ENCODE results near the gene SPATA45.

SPATA45 gene

DNA sequence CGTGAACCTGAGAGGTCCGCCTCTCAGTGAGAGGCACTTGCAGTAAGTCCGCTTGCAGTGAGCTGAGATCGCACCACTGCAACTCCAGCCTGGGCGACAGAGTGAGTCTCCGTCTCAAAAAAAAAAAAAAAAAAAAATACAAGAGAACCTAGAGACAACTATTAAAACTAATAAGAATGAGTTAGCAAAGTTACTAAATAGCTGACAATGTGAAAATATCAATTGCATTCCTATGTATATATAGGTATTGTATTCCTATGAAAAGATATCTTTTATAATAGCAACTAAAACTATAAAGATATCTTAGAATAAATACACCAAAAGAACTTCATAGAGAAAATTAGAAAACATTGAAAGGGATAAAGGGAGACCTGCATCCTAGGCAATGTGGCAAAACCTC lies 31.0 kb upstream of the SPATA45 start:
- Histone ChIP-seq H3K4me3 (IDR thresholded peaks at IDR 0.05; ENCODE audit: insufficient read depth, low read depth, low read length) (no peak overlapping the region), H3K27me3 (ENCODE audit: insufficient read depth, low read depth) (no peaks in the 10 kb centered on the region), H2AFZ (ENCODE audit: low read depth) (no peak overlapping the region), H3K27ac (no peak overlapping the region), H4K20me1 (ENCODE audit: insufficient read depth) (no peaks in the 10 kb centered on the region), H3K4me2 (no peak overlapping the region), H3K9ac (no peak overlapping the region), H3K79me2 (ENCODE audit: insufficient read depth, low read depth) (no peaks in the 10 kb centered on the region), H3K4me1 (ENCODE audit: low read depth, poor library complexity, severe bottlenecking) (no peaks in the 10 kb centered on the region), H3K36me3 (ENCODE audit: insufficient read depth) (peaks cover 6% of the 10 kb centered on the region; the same call in 1 of the 2 replicates)
- TF ChIP-seq, protein P1, sequence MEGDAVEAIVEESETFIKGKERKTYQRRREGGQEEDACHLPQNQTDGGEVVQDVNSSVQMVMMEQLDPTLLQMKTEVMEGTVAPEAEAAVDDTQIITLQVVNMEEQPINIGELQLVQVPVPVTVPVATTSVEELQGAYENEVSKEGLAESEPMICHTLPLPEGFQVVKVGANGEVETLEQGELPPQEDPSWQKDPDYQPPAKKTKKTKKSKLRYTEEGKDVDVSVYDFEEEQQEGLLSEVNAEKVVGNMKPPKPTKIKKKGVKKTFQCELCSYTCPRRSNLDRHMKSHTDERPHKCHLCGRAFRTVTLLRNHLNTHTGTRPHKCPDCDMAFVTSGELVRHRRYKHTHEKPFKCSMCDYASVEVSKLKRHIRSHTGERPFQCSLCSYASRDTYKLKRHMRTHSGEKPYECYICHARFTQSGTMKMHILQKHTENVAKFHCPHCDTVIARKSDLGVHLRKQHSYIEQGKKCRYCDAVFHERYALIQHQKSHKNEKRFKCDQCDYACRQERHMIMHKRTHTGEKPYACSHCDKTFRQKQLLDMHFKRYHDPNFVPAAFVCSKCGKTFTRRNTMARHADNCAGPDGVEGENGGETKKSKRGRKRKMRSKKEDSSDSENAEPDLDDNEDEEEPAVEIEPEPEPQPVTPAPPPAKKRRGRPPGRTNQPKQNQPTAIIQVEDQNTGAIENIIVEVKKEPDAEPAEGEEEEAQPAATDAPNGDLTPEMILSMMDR (conservative IDR thresholded peaks at IDR 0.05; ENCODE audit: low read depth, low read length) = no peak

DNA sequence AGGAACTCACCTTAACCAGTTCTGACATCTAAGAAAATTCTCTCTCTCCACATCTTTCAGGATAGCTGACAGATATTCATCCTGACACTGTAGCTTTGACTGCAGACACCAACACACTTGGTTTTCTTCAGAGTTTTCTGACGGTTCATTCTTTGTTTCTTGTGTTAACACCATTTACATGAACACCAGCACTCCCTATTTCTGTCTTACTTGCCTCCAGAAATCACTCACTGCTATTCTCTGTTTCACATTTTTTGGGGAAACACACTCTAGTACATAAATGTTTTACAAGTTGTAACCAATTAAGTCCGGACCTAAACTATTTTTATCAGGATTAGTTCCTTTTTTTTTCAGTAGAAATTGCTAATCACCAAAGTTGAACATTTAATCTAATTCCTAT lies 26.1 kb upstream of the SPATA45 start:
- H2AFZ ChIP-seq (ENCODE audit: low read depth) = no peak overlapping the region
- no peaks in the 10 kb centered on the region for H3K79me2 ChIP-seq (ENCODE audit: insufficient read depth, low read depth)
- no peak overlapping the region for H3K4me2 ChIP-seq
- H3K36me3 ChIP-seq (ENCODE audit: insufficient read depth) = peaks cover 4% of the 10 kb centered on the region; the same call in 1 of the 2 replicates
- no peak overlapping the region for H3K9ac ChIP-seq
- no peaks in the 10 kb centered on the region for H3K27me3 ChIP-seq (ENCODE audit: insufficient read depth, low read depth)
- H4K20me1 ChIP-seq (ENCODE audit: insufficient read depth) = no peaks in the 10 kb centered on the region
- TF ChIP-seq, protein P1 (conservative IDR thresholded peaks at IDR 0.05; ENCODE audit: low read depth, low read length) = no peak
- H3K4me3 ChIP-seq (IDR thresholded peaks at IDR 0.05; ENCODE audit: insufficient read depth, low read depth, low read length) = no peak overlapping the region
- no peaks in the 10 kb centered on the region for H3K4me1 ChIP-seq (ENCODE audit: low read depth, poor library complexity, severe bottlenecking)
- no peak overlapping the region for H3K27ac ChIP-seq

DNA sequence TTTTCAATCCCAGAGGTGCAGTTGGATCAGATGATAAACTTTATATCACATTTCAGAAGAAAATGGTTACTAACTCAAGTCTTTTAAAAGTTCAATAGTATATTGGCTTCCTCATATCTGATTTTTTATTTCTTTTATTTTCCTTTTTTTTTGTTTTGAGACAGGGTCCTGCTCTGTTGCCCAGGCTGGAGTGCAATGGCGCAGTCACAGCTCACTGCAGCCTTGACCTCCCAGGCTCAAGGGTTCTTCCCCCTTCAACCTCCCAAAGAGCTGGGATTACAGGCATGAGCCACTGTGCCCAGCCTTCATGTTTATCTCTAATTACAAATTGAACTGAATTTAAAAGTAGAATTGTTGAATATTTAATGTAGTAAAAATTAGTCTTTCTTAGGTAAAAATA lies 24.5 kb upstream of the SPATA45 start:
- Histone ChIP-seq H3K4me1 (ENCODE audit: low read depth, poor library complexity, severe bottlenecking) (no peaks in the 10 kb centered on the region), H2AFZ (ENCODE audit: low read depth) (no peak overlapping the region), H3K27ac (no peak overlapping the region), H3K9ac (no peak overlapping the region), H3K4me2 (no peak overlapping the region), H3K79me2 (ENCODE audit: insufficient read depth, low read depth) (no peaks in the 10 kb centered on the region), H3K4me3 (IDR thresholded peaks at IDR 0.05; ENCODE audit: insufficient read depth, low read depth, low read length) (no peak overlapping the region), H3K36me3 (ENCODE audit: insufficient read depth) (peaks cover 4% of the 10 kb centered on the region; the same call in 1 of the 2 replicates), H3K27me3 (ENCODE audit: insufficient read depth, low read depth) (no peaks in the 10 kb centered on the region), H4K20me1 (ENCODE audit: insufficient read depth) (no peaks in the 10 kb centered on the region)
- TF ChIP-seq, protein P1 (conservative IDR thresholded peaks at IDR 0.05; ENCODE audit: low read depth, low read length) = no peak

DNA sequence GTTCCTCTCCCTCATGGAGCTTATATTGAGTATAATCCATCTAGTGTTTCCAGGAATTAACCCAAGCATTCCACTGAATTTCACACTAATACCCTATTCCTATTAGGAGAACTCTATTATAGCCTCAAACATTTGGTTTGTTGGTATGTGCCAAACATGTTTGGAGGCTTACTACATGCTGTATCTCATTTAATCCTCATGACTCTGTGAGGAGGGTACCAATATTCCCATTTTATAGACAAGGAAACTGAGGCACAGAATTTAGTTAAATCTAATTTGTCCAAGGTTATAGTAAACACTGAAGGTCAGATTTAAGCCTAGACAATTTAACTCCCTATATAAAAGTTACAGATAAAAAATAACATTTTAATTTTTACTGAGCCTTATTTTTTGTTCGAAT lies 19.7 kb upstream of the SPATA45 start:
- Histone ChIP-seq H3K4me1 (ENCODE audit: low read depth, poor library complexity, severe bottlenecking) (no peaks in the 10 kb centered on the region), H3K79me2 (ENCODE audit: insufficient read depth, low read depth) (peaks cover 21% of the 10 kb centered on the region; the same call in 1 of the 2 replicates), H4K20me1 (ENCODE audit: insufficient read depth) (no peaks in the 10 kb centered on the region), H3K9ac (no peak overlapping the region), H3K4me3 (IDR thresholded peaks at IDR 0.05; ENCODE audit: insufficient read depth, low read depth, low read length) (no peak overlapping the region), H2AFZ (ENCODE audit: low read depth) (no peak overlapping the region), H3K27ac (no peak overlapping the region), H3K36me3 (ENCODE audit: insufficient read depth) (no peaks in the 10 kb centered on the region), H3K27me3 (ENCODE audit: insufficient read depth, low read depth) (no peaks in the 10 kb centered on the region), H3K4me2 (no peak overlapping the region)
- TF ChIP-seq, protein P1 (conservative IDR thresholded peaks at IDR 0.05; ENCODE audit: low read depth, low read length) = no peak

Measured in KMS-11 (cell line).